HG02870 (cell line): Measurements from ENCODE around the gene UROC1.

ENCODE experiments used
- ATAC-seq: cut with Tn5 transposase; IDR thresholded peaks from one replicate; pipeline ENCODE4 v1.9.1; 2021; ENCODE audit warnings: mild to moderate bottlenecking, moderate library complexity; ENCODE audit not compliant: unreplicated experiment

The UROC1 gene

DNA sequence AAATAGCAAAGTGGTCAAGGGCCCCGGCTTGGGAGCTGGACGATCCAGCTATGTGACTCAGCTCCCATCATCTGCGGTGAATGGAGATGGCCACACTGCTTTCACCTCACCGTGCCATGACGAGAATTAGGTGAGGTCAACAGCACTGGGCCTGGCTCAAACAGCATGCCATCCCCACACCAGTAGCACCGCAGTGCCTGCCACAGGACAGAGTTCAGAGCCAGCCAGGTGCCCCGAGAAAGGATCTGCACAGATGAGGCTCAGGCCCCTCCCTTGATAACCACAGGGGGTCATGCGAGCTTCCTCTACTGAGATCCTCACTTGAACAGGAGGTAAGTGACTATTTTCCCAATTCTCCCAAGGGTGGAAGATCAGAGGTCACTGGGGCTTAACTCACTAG is 71.3 kb downstream of the UROC1 start:
- ATAC-seq, result no peak

DNA sequence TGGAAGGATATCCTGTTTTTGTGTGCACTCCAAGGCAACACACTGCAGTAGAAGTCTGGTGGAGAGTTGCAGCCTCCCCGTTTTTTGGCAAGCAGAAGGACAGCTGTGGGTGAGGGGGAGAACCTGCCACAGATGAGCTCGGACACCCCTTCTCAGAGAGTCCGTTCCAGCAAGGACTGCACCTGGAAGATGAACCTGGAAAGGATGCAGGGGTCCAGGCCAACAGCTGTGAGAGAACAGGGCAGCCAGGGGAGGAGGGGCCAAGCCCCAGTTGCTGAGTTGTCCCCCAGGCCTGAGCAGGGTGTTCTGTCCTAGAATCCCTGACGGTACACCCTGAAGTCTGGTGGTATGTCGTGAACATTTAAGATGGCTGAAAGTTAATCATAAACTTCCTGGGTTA is 72.1 kb downstream of the UROC1 start:
- no peak for ATAC-seq

GRCh38 chr3:126442856-126443242 is 74.7 kb downstream of the UROC1 start:
- ATAC-seq, result no peak

DNA sequence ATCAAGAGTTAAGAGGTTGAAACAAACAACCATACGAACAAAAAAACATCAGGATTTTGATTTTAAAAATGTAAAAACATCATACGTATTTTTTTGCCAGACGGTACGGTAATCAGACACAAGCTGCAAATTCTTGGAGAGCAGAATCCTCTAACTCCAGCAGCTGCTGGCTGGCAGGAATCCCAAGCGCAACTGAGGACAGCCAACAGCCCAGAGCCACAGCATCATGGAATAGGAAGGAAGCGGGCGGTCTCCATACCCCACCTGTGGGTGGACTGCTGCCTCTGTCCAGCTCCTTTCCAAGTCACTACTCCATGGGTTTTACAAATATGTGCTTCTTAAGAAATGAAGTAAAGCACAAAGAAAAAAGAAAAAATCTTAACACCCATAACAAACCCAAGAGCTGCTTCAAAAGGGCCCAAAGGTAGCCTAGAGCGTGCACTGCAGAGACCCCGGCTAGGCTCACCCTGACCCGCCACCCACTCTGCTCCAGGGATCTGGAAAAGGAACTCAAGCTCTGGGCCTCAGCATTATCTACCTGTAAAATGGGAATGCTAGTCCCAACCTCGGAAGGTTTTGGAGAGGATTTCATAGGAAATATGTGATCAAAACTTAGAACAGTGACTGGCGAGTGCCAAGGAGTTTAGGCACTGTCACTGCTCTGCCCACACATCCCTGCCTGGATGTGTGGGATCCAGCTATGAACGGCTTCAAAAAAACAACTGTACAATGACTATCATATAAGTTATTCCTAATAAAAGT is 75.3 kb downstream of the UROC1 start:
- no peak for ATAC-seq

GRCh38 chr3:126441256-126441880 is 76.2 kb downstream of the UROC1 start:
- ATAC-seq, result no peak

GRCh38 chr3:126440709-126440995 is 76.9 kb downstream of the UROC1 start:
- no peak for ATAC-seq

DNA sequence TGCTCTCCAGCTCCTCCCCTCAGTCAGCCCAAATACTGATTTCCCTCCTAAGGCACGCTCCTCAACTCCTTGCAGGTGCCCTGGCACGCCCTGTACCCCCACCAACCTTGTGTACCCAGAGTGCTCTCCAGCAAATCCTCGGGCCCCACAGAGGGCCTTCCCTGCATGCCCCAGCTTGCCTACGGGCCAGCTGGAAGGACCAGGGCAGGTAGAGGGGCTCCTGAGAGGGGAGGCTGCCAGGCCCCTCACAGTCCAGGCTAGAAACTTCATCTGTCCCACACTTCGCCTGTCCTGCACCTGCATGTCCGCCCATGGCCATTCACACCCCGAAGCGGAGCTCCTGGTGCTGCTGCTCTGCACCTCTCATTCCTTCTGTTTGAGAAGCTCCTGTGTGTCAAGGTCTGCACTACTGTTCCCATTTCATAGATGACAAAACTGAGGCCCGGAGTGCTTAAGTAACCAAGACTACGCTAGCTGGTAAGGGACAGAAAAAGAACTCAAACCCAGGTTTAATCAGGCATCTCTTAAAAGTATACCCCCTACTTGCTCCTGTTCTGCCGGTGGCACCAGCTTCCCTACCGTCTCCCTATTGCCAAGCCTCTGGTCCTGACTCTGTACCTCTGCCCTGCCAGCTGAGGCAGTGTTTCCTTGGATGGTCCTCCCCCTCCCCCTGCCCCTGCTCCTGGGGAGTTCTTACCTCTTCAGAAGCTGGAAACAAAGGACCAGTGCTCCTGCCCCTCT is 77.4 kb downstream of the UROC1 start:
- ATAC-seq, result no peak

GRCh38 chr3:126439346-126439967 is 78.1 kb downstream of the UROC1 start:
- ATAC-seq, result no peak

DNA sequence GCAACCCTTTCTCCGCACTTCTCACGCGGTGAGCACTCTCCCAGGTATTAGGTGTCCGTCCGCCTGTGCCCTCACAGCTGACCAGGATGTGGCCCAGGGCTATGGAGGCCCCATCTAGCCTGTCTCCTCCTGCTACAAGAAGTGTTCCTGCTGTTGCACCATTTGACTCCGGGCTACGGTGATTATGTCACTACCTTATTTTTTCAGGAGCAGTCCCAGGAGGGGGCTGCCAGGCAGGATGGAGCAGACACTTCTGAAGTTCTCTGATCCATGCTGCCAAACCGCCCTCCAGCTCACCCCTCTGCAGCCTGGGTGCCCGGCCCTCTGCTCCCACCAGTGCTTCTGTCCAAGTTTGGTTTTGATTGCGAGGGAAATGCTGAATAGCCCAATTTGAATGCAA is 78.8 kb downstream of the UROC1 start:
- ATAC-seq, result no peak

DNA sequence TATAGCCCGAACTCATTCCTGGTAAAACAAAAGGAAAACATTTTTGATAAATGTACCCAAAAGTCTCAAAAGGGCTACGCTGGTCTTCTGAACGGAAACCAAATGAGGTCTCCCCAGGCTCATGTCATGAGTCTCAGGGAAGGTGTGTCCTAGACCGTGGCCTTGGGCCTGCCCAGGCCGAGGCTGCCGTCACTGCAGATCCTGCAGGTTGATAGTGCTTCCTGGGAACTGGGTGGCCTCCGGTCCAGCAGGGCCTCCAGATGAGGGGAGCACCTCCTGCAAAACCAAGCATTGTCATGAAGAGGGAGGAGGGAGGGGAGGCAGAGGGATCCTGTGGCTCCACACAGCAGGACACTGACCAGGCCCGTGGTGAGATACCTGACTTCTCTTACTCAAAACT is 79.4 kb downstream of the UROC1 start:
- ATAC-seq, result no peak

GRCh38 chr3:126436826-126437717 is 80.5 kb downstream of the UROC1 start:
- no peak for ATAC-seq

GRCh38 chr3:126435456-126436315 is 81.9 kb downstream of the UROC1 start:
- ATAC-seq, result no peak

DNA sequence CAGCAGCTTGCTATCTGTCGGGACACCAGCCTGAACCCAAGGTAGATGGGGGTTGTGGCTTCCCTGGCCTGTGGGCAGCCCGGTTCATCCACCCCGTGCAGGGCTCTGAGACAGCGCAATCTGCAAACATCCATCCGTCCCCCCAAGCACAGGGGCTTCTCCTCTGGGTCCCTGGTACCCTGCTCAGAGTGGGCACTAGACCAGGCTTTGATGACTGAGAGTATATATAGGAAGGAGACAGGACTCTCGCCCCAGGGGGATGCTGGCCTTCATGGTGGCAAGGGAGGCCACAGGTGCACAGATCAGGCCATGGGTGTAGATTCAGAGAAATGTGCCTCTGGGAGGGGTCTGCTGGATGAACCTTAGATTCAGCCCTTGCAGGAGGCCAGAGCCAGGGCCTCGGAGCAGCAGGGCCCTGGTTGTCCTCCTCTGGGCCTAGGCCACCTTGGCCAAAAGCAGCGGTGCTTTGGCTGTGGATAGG is 82.6 kb downstream of the UROC1 start:
- ATAC-seq, result no peak

DNA sequence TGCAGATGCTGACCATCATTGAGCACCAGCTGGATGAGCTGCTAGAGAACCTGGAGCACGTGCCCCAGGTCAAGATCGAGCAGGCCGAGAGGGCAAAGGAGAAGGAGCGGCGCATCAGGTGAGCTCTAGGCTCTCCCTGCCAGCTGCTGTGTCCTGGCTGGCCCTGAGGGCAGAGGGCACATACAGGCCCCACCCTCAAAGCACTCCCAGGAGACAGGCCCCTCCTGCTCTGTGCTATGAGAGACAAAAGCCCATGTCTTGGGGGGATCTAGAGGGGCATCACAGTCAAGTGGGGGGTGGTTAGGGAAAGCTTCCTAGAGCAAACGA is 83.3 kb downstream of the UROC1 start:
- no peak for ATAC-seq

DNA sequence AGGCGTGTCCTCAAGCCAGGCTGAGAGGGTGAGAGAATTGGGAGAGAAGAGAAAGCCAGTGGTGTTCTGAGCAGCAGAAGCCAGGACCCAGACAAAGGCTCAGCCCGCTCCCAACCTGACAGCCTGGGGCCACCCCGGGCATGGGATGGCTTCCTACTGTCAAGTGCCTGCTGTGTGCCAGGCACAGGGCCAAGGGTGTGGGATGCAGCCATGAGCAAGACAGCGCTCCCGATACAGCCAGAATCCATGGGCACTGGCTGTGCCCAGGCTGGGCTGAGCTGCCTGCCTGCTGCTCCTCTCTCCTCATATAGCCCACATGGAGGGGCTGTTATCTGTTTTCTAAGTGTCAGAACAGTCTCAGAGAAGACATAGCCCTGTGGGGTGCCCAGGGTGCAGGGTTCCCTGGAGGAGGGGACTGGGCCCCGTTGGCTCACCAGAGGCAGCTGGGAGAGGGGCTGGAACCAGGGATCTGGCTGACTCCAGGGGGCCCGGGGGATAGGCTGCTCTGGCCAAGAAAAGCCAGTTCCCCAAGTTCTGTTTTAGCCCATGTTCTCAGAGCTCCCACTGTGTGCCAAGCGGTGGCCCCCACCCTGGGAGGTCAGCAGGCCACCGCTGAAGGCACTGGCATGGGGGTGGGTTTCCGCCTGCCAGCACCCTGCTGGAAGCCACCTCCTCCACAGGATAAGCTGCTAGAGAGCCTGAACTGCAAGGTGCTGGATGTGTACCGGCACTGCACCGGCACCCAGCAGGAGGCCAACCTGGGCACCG is 83.9 kb downstream of the UROC1 start:
- ATAC-seq, result no peak

GRCh38 chr3:126433105-126433430 is 84.5 kb downstream of the UROC1 start:
- no peak for ATAC-seq

DNA sequence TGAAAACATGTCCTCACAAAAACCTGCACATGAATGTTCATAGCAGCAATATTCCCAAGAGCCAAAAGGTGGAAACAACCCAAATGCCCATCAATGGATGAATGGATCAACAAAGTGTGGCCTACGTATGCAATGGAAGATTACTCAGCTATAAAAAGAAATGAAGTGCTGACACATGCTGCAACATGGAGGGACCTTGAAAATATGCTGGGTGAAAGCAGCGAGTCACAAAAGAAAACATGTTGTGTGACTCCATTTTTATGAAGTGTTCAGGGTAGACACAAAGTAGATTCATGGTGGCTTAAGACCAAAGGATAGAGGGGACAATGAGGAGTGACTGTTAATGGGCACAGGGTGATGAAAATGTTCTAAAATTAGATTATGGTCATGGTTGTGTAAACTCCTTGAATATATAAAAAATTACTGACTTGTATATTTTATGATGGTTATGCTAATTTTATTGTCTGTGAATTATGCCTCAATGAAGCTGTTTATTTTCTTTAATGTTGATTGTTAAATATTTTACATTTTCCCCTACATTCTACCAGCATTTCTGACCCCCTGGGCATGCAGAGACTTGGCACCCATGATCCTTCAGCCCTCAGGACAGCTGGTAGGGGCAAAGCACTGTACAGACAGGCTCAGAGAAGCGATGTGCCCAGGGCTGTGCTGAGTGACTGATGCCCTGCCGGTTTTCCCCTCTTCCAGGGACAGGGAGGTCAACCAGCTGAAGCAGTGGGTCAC is 85.0 kb downstream of the UROC1 start:
- ATAC-seq, result no peak
